ENCODE data around the gene PLD1. TPM values are rescaled to one million over a fixed set of nuclear protein-coding genes. Genes with fewer than 3 reads are reported as not detected.

PLD1 gene
- total RNA-seq, 1 donor from 2014 or later, result 59.5 TPM

- Histone ChIP-seq H3K4me3 (no peak overlapping the region), H3K9me3 (replicated peaks) (no peaks in the 10 kb centered on the region), H3K27me3 (ENCODE audit: low read depth) (no peaks in the 10 kb centered on the region), H3K27ac (replicated peaks) (no peak overlapping the region), H3K4me1 (no peaks in the 10 kb centered on the region), H3K36me3 (peaks cover 30% of the 10 kb centered on the region)
- intact Hi-C loops (cut with micrococcal nuclease), result no loop called here
- TF ChIP-seq, protein P1, sequence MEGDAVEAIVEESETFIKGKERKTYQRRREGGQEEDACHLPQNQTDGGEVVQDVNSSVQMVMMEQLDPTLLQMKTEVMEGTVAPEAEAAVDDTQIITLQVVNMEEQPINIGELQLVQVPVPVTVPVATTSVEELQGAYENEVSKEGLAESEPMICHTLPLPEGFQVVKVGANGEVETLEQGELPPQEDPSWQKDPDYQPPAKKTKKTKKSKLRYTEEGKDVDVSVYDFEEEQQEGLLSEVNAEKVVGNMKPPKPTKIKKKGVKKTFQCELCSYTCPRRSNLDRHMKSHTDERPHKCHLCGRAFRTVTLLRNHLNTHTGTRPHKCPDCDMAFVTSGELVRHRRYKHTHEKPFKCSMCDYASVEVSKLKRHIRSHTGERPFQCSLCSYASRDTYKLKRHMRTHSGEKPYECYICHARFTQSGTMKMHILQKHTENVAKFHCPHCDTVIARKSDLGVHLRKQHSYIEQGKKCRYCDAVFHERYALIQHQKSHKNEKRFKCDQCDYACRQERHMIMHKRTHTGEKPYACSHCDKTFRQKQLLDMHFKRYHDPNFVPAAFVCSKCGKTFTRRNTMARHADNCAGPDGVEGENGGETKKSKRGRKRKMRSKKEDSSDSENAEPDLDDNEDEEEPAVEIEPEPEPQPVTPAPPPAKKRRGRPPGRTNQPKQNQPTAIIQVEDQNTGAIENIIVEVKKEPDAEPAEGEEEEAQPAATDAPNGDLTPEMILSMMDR (IDR thresholded peaks at IDR 0.05; ENCODE audit: borderline replicate concordance), result no peak
- no peak for DNase-seq
Observed at GRCh38 chr3:171598990-171599389, 211.3 kb downstream of the PLD1 start.

DNA sequence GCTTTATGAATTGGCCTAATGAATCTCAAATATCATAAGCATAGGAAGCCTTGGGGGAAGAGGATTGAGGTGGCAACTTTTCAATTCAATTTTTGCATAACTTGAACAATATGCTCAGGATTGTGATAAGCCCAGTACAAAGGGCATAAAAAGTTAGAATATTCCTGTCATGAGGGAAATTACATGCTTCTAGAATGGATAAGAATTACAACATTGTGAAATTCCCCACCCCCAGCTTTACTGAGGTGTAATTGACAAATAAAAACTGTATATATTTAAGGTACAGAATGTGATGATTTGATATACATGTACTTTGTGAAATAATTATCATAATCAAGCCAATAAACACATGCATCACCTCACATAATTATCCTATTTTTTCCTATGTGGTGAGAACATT is 217.5 kb downstream of the PLD1 start:
- Histone ChIP-seq H3K27me3 (ENCODE audit: low read depth) (no peaks in the 10 kb centered on the region), H3K36me3 (no peaks in the 10 kb centered on the region), H3K4me1 (no peaks in the 10 kb centered on the region), H3K9me3 (replicated peaks) (no peaks in the 10 kb centered on the region), H3K4me3 (no peak overlapping the region), H3K27ac (replicated peaks) (no peak overlapping the region)
- DNase-seq, result no peak
- intact Hi-C loops (cut with micrococcal nuclease), result no loop called here
- TF ChIP-seq, protein P1 (IDR thresholded peaks at IDR 0.05; ENCODE audit: borderline replicate concordance), result no peak

- intact Hi-C loops (cut with micrococcal nuclease), result no loop called here
- H3K36me3 ChIP-seq, result no peaks in the 10 kb centered on the region
Observed at GRCh38 chr3:171591070-171591469, 219.2 kb downstream of the PLD1 start.

DNA sequence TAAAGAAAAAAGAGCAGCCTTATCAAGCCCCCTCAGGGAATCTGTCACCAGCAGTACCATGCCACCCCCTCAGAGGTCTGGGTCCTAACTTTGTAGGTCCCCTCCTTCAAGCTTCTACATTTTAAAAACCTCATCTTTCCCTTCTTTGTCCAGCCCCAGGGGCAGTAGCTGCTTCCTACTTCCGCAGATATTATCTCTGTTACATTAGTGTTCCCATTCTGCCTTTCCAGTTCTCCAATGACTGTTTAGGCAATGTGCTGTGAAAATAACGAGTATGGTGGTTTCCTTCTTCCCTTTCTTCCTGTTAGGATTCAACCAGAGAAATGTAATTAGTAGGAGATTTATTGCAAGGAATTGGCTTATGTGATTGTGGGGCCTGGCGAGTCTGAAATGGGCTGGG is 224.0 kb downstream of the PLD1 start:
- no peak overlapping the region for H3K4me3 ChIP-seq
- TF ChIP-seq, protein P1 (IDR thresholded peaks at IDR 0.05; ENCODE audit: borderline replicate concordance), result no peak

More at GRCh38 chr3:171591070-171591469, 219.2 kb downstream of the PLD1 start:
- Histone ChIP-seq H3K9me3 (replicated peaks) (no peaks in the 10 kb centered on the region), H3K27ac (replicated peaks) (no peak overlapping the region), H3K27me3 (ENCODE audit: low read depth) (no peaks in the 10 kb centered on the region), H3K4me1 (no peaks in the 10 kb centered on the region), H3K4me3 (no peak overlapping the region)
- TF ChIP-seq, protein P1 (IDR thresholded peaks at IDR 0.05; ENCODE audit: borderline replicate concordance), result no peak
- DNase-seq, result no peak

GRCh38 chr3:171585039-171585438 is 225.2 kb downstream of the PLD1 start:
- no peak for DNase-seq
- no peak overlapping the region for H3K27ac ChIP-seq (replicated peaks)
- H3K9me3 ChIP-seq (replicated peaks), result no peaks in the 10 kb centered on the region
- H3K4me3 ChIP-seq, result no peak overlapping the region
- H3K4me1 ChIP-seq, result no peaks in the 10 kb centered on the region
- H3K36me3 ChIP-seq, result no peaks in the 10 kb centered on the region
- intact Hi-C loops (cut with micrococcal nuclease), result no loop called here
- TF ChIP-seq, protein P1 (IDR thresholded peaks at IDR 0.05; ENCODE audit: borderline replicate concordance), result no peak
- no peaks in the 10 kb centered on the region for H3K27me3 ChIP-seq (ENCODE audit: low read depth)

More for the DNA sequence above, 224.0 kb downstream of the PLD1 start:
- no peaks in the 10 kb centered on the region for H3K4me1 ChIP-seq
- H3K36me3 ChIP-seq, result no peaks in the 10 kb centered on the region
- intact Hi-C loops (cut with micrococcal nuclease), result no loop called here
- H3K9me3 ChIP-seq (replicated peaks), result no peaks in the 10 kb centered on the region
- no peak overlapping the region for H3K27ac ChIP-seq (replicated peaks)
- H3K27me3 ChIP-seq (ENCODE audit: low read depth), result no peaks in the 10 kb centered on the region
- DNase-seq, result no peak

DNA sequence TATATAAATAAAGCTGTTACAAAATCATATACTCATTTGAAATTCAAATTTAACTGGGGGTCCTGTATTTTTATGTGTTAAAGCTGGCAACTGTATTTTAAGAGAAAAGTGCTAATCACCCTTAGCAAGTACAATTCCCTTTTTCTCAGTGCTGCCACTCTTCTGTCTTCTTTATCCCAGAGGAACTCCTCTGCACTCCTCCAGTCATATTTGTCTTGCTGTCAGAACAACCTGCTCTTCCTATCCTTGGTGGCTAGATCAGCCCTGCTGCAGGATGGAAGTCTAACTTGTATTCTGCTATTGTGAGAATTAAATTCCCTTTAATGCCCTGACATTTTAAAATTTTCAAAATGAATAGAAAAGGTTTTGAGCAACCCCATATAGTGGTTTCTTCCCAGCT is 226.2 kb downstream of the PLD1 start:
- H3K4me3 ChIP-seq, result no peak overlapping the region
- H3K4me1 ChIP-seq, result no peaks in the 10 kb centered on the region
- H3K9me3 ChIP-seq (replicated peaks), result no peaks in the 10 kb centered on the region
- TF ChIP-seq, protein P1 (IDR thresholded peaks at IDR 0.05; ENCODE audit: borderline replicate concordance), result no peak
- no peaks in the 10 kb centered on the region for H3K27me3 ChIP-seq (ENCODE audit: low read depth)
- intact Hi-C loops (cut with micrococcal nuclease), result no loop called here
- no peak overlapping the region for H3K27ac ChIP-seq (replicated peaks)
- H3K36me3 ChIP-seq, result no peaks in the 10 kb centered on the region
- DNase-seq, result no peak
